Neuron (in vitro differentiated cells): ENCODE data around the gene TFF2.

ENCODE experiments used
- H2AFZ ChIP-seq: one replicate; pipeline ENCODE4 v1.6.1; 2013; ENCODE audit warnings: low read depth, mild to moderate bottlenecking, inconsistent platforms, low read length, moderate library complexity
- H3K27me3 ChIP-seq: one replicate; pipeline ENCODE4 v1.6.1; 2013; ENCODE audit warnings: low read length; ENCODE audit not compliant: insufficient read depth
- H3K36me3 ChIP-seq: one replicate; pipeline ENCODE4 v1.6.1; 2013; ENCODE audit warnings: low read length; ENCODE audit not compliant: insufficient read depth
- H3K4me1 ChIP-seq: one replicate; pipeline ENCODE4 v1.6.1; 2013; ENCODE audit warnings: low read length; ENCODE audit not compliant: insufficient read depth
- H3K4me3 ChIP-seq: 2 replicates; pipeline ENCODE4 v1.5.1; 2013; ENCODE audit warnings: mild to moderate bottlenecking, low read length, moderate library complexity
- H3K9me3 ChIP-seq: one replicate; pipeline ENCODE4 v1.6.1; 2013; ENCODE audit warnings: low read length

The TFF2 gene

DNA sequence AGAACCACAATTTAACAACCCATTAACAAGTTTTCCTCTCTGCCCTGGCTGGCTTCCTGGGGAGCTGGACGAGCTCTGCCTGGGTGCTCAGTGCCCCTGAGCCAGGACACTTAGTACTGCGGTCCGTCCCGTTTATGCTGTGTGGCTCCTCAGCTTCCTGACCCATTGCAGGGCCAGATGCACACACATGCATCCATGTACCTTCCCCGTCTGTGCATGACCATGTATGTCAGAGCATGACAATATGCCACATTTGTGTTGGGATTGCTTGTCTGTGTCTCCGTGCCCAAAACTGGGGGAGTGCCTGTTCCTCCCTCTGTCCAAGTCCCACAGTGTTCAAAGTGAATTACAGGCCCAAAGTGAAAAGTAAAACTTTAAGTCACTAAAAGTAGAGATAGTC, 25.9 kb downstream of the TFF2 start:
- Histone ChIP-seq H3K4me1 (no peaks in the 10 kb centered on the region), H3K9me3 (no peaks in the 10 kb centered on the region), H3K4me3 (no peak overlapping the region), H3K27me3 (no peaks in the 10 kb centered on the region), H3K36me3 (no peaks in the 10 kb centered on the region), H2AFZ (no peak overlapping the region)

GRCh38 chr21:42321845-42322244, 28.9 kb downstream of the TFF2 start:
- Histone ChIP-seq H3K36me3 (no peaks in the 10 kb centered on the region), H2AFZ (no peak overlapping the region), H3K4me3 (no peak overlapping the region), H3K27me3 (no peaks in the 10 kb centered on the region), H3K9me3 (no peaks in the 10 kb centered on the region), H3K4me1 (no peaks in the 10 kb centered on the region)

- H2AFZ ChIP-seq: no peak overlapping the region
- no peaks in the 10 kb centered on the region for H3K4me1 ChIP-seq
- no peaks in the 10 kb centered on the region for H3K27me3 ChIP-seq
- H3K4me3 ChIP-seq: no peak overlapping the region
- H3K9me3 ChIP-seq: no peaks in the 10 kb centered on the region
- no peaks in the 10 kb centered on the region for H3K36me3 ChIP-seq
Measured at GRCh38 chr21:42321231-42321630, 29.6 kb downstream of the TFF2 start.

DNA sequence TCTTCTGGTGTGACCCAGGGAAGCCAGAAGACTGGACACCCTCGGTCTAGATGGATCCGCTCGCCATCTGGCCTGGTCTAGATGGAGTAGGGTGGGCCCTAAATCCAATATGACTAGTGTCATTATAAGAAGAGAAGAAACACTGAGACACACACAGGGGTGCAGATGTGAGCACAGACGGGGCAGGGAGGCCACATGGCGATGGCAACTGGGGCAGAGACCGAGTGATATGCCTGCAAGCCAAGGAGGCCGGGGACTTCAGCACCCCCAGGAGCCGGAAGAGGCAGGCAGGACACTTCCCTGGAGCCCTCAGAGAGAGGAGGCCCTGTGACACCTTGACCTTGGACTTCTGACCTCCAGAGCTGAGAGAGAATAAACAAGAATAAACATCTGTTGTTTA, 30.0 kb downstream of the TFF2 start:
- Histone ChIP-seq H3K4me3 (no peak overlapping the region), H3K27me3 (no peaks in the 10 kb centered on the region), H2AFZ (no peak overlapping the region), H3K4me1 (no peaks in the 10 kb centered on the region), H3K9me3 (no peaks in the 10 kb centered on the region), H3K36me3 (no peaks in the 10 kb centered on the region)

DNA sequence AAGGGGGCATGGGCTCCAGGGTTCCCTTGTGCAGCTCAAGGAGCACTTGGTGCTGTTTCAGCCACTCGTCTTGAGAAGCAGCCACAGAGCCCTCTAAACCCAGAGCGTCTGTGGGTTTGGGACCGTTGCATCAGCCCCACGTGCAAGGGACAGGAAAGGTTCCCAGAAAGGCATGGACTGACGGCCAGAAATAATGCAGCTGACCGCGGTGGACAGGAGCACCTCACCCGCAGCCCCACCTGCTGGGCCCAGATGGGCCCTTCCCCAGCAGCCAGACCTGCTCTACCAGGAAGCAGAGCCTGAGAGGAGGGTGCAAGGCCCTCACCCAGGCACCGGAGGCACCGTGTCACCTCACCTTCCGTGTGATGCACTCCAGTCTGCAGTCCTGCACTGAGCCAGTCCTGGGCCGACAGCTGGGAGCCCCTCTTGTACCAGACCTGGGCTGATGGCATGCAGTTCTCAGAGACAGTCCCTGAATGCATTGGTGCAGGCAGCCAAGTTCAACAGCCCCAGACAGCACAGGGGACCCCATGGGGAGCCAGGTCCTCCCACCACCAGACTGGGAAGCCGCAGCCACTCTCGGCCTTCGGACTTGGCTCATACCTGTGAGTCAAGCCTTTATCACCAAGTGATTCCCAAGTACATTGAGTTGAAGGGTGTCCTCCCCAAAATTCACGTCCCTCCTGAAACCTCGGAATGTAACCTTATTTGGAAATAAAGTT, 30.8 kb downstream of the TFF2 start:
- H3K27me3 ChIP-seq: no peaks in the 10 kb centered on the region
- no peak overlapping the region for H2AFZ ChIP-seq
- H3K9me3 ChIP-seq: no peaks in the 10 kb centered on the region
- H3K4me1 ChIP-seq: no peaks in the 10 kb centered on the region
- H3K36me3 ChIP-seq: no peaks in the 10 kb centered on the region
- no peak overlapping the region for H3K4me3 ChIP-seq

GRCh38 chr21:42319376-42319775, 31.4 kb downstream of the TFF2 start:
- H3K4me3 ChIP-seq: no peak overlapping the region
- H3K27me3 ChIP-seq: no peaks in the 10 kb centered on the region
- H3K9me3 ChIP-seq: no peaks in the 10 kb centered on the region

DNA sequence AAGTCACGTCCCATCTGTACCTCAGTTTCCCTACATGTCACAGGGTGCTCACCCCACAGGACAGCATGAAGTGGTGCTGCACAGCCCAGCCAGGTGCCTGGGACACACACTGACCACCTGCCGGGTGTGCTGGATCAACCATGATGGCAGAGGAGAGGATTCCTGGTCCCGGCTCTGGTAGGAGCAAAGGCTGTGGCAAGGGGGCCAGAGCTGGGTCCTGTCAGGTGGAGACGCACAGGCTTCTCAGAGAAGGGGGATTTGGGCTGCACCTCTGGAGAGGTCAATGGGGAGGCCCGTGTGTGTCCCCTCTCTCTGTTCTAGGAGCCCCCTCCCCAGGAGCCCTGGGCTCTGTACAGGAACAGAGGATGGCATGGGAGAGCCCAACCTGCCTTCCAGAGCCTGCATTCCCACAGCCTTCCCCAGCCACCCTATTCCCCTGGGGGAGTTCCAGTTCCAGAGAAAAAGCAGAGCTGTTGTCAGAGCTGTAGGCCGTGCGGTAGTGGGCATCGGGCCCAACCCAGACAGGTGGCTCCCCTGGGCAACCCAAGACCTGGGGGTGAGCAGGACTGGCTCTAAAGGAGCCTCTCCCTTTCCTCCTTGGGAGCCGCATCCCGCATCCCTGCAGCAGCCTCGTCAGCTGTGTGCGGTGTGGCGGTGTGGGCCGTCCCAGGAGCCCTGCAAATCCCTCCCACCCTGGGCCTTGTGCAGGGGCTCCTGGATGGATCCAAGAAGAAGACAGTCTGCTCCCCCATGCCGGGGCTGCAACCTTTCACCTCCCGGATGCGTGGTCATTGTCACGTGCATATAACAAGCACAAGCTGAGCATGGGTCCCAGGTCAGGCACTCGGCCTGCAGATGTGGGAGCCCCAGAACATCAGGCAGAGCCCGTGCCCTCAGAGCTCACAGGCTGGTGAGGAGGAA, 32.7 kb downstream of the TFF2 start:
- Histone ChIP-seq H3K9me3 (no peaks in the 10 kb centered on the region), H3K4me3 (no peak overlapping the region), H3K36me3 (no peaks in the 10 kb centered on the region), H3K4me1 (no peaks in the 10 kb centered on the region), H3K27me3 (peaks cover 12% of the 10 kb centered on the region), H2AFZ (no peak overlapping the region)

More at GRCh38 chr21:42319376-42319775, 31.4 kb downstream of the TFF2 start:
- no peaks in the 10 kb centered on the region for H3K36me3 ChIP-seq
- no peak overlapping the region for H2AFZ ChIP-seq
- H3K4me1 ChIP-seq: no peaks in the 10 kb centered on the region

DNA sequence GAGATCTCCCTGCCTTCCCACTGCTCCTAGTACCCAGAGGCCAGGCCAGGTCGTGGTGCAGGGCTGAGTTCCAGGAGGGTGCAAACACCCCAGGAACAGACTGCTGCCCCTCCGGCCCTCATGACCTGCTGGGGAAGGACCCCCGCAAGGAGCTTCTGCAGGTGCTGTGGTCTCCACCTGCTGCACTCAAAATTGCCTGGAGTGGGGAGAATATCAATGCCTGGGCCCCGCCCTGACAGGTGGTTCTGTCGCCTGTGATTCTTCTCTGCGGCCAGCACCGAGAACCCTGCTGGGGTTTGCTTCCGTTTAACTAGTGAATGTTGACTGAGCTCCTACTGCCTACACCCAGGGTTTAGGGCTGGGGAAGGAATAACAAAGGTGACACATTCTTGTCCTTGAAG, 33.5 kb downstream of the TFF2 start:
- Histone ChIP-seq H3K9me3 (no peaks in the 10 kb centered on the region), H3K27me3 (peaks cover 19% of the 10 kb centered on the region), H3K36me3 (no peaks in the 10 kb centered on the region), H2AFZ (no peak overlapping the region), H3K4me1 (no peaks in the 10 kb centered on the region), H3K4me3 (no peak overlapping the region)

DNA sequence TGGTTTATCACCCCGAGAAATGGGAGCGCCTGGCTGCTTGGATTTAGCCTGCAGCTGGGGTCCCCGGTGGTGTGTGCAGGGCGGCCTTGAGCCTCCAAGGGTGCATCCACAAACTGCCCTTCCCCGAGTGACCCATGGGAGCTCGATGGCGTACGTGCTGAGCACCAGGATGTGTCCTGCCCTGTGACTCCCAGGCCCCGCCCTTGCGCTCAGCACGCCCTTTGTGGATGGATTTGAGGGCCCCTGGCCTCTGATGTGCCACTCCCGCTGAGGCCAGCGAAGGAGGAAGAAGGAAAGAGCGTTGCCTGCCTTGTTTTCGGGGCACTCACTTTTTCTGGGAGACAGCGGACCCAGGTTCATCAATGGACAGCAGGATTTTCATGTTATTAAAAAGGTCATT, 33.9 kb downstream of the TFF2 start:
- Histone ChIP-seq H3K36me3 (no peaks in the 10 kb centered on the region), H2AFZ (no peak overlapping the region), H3K27me3 (peaks cover 24% of the 10 kb centered on the region), H3K4me3 (no peak overlapping the region), H3K4me1 (no peaks in the 10 kb centered on the region), H3K9me3 (no peaks in the 10 kb centered on the region)

DNA sequence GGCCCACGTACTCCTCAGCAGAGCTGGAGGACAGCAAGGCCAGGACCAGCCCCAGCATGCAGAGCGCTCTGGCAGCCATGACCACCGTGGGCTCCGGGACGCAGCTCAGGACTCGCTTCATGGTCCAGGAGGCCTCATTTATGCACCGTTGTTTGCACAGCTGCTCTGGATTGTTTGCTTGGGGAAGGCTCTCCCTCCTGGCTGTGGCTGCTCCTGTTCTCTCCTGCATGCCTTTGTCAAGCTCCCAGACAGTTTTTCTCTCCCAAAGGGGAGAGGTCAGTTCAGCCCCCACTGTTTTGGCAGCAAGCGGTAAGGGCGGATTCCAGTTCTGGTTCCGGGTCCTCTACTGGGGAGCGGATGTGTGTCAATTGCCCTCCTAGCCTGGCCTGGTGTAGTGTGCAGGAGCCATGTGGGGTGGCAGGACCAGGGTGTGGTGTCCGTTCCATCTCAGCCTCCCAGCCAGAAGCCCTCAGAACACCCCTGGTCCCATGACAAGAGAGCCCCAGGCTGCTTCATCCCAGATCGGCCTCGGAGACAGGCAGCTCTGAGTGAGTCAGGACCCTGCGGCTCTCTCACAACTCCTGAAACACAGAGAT, 35.4 kb downstream of the TFF2 start, which contains the start of gene TFF3:
Gene TFF3 (minus strand): TSS at position 114 of the 596 bp plus-strand sequence. CDS start 35 bp downstream, at position 79.
- no peak within 1 kb of the TSS for H3K4me3 ChIP-seq
- H3K9me3 ChIP-seq: no peaks in the 10 kb centered on the region
- H2AFZ ChIP-seq: no peak within 1 kb of the TSS
- no peaks in the 10 kb centered on the region for H3K36me3 ChIP-seq
- no peaks in the 10 kb centered on the region for H3K4me1 ChIP-seq
- peaks cover 32% of the 10 kb centered on the region for H3K27me3 ChIP-seq

DNA sequence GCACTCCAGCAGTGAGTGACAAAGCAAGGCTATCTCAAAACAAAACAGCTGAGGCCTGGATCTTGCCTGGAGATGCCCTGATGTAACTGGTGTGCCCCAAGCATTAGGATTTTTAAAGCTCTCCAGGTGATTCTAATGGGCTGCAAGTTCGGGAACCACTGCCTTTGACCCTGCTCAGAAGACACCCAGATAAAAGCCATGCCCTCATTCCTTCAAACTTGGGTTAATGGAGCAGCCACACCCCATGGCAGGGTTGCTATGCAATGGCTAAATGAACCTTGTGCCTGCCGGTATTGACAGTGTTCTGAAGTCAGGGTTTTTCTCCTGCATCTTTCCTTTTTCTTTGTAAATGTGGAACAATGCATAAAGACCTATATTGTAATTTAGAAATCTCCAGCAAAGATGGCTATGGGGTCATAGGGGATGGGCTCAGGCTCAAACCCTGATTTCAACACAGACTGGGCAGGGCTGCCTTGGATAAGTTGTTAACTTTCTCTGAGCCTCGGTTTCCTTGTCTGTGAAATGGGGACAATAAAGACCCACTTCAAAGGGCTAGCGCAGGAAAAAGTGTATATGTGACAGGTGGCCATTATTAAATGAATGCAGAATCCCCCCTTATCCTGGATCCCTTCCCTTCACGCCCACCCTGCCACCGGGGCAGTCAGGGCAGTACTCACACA, 36.0 kb downstream of the TFF2 start:
- H3K4me3 ChIP-seq: no peak overlapping the region
- H3K4me1 ChIP-seq: no peaks in the 10 kb centered on the region
- H3K9me3 ChIP-seq: no peaks in the 10 kb centered on the region
- H2AFZ ChIP-seq: no peak overlapping the region
- H3K36me3 ChIP-seq: no peaks in the 10 kb centered on the region
- peaks cover 32% of the 10 kb centered on the region for H3K27me3 ChIP-seq

DNA sequence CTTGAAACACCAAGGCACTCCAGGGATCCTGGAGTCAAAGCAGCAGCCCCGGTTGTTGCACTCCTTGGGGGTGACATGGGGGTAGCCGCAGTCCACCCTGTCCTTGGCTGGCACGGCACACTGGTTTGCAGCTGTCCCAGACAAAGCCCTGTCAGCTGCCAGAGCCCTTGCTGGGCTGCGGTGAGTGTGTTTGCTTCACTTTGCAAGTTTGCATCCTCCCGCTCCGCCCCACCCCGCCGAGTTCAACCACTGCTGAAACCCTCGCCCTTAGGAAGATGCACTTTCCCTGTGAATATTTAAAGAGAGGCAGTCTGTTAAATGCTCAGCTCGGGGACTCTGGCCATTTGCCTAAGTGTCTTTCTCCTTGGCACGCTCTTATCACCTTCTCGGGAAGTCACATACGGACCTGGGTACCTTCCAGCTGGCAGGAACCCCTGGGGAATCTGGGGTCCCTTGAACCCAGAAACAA, 37.3 kb downstream of the TFF2 start:
- Histone ChIP-seq H2AFZ (no peak overlapping the region), H3K27me3 (peaks cover 32% of the 10 kb centered on the region), H3K9me3 (no peaks in the 10 kb centered on the region), H3K4me1 (no peaks in the 10 kb centered on the region), H3K36me3 (no peaks in the 10 kb centered on the region), H3K4me3 (no peak overlapping the region)
